H1 (cell line): ENCODE results near the gene SEC24C. TPM values are rescaled to one million over a fixed set of nuclear protein-coding genes. Genes with fewer than 3 reads are reported as not detected.

Experiments
- CTCF ChIA-PET: fragments of 300-600 bp; sonication (Branson Sonifier 250); formaldehyde crosslinking; loops from one replicate; lab custom pipeline; 2021; ENCODE audit not compliant: partially characterized antibody; lab: Charles Lee
- POLR2A ChIA-PET: fragments of 300-600 bp; sonication (Branson Sonifier 250); formaldehyde crosslinking; loops from one replicate; lab custom pipeline; 2021; ENCODE audit warnings: inconsistent platforms; ENCODE audit not compliant: partially characterized antibody; lab: Charles Lee
- DNase-seq, 2 experiments: peaks; one replicate each; pipeline versions ENCODE4 v3.0.0 to v3.0.0-alpha.2; 2010 to 2022; ENCODE audit warnings: low spot score in 2 of 2, low read depth in 1 of 2, mixed read lengths in 1 of 2
- FAIRE-seq: peaks from 2 replicates; lab custom pipeline; 2011; peaks lifted over from hg19 to GRCh38; lab: Jason Lieb, UNC
- H2AFZ ChIP-seq: 2 replicates; pipeline ENCODE4 v1.8.1; 2012; ENCODE audit warnings: low read length, inconsistent platforms
- H2AK5ac ChIP-seq: 2 replicates; pipeline ENCODE4 v1.6.1; 2013; ENCODE audit warnings: low read depth, low read length
- H2BK120ac ChIP-seq: replicated peaks from 2 replicates; pipeline ENCODE3; 2013; ENCODE audit warnings: low read depth, low read length, inconsistent platforms
- H2BK12ac ChIP-seq: 2 replicates; pipeline ENCODE4 v1.6.1; 2013; ENCODE audit warnings: low read depth, low read length
- H2BK15ac ChIP-seq: 2 replicates; pipeline ENCODE4 v1.6.1; 2013; ENCODE audit warnings: low read length
- H2BK20ac ChIP-seq: 2 replicates; pipeline ENCODE4 v1.6.1; 2013; ENCODE audit warnings: low read length
- H2BK5ac ChIP-seq: 2 replicates; pipeline ENCODE4 v1.6.1; 2013; ENCODE audit warnings: low read depth, low read length
- H3K14ac ChIP-seq: 2 replicates; pipeline ENCODE4 v1.6.1; 2013; ENCODE audit warnings: inconsistent platforms; ENCODE audit not compliant: insufficient read length
- H3K18ac ChIP-seq: 2 replicates; pipeline ENCODE4 v1.6.1; 2013; ENCODE audit warnings: low read length; ENCODE audit errors: extremely low read depth
- H3K23ac ChIP-seq: 2 replicates; pipeline ENCODE4 v1.6.1; 2013; ENCODE audit warnings: inconsistent platforms; ENCODE audit not compliant: insufficient read length
- H3K23me2 ChIP-seq: 2 replicates; pipeline ENCODE4 v1.6.1; 2013; ENCODE audit warnings: low read depth, low read length
- H3K27ac ChIP-seq: 2 replicates; pipeline ENCODE4 v1.6.1; 2011; ENCODE audit warnings: low read depth, low read length, inconsistent platforms
- H3K27me3 ChIP-seq, 4 experiments: replicated peaks in 1 of 4; 1 replicate in 1 of 4; 2 replicates in 3 of 4; pipeline versions ENCODE4 v1.6.1 to v1.8.1; 2011 to 2013; ENCODE audit warnings: low read length in 3 of 4, mild to moderate bottlenecking in 3 of 4, inconsistent platforms in 2 of 4, mixed read lengths in 2 of 4, moderate library complexity in 1 of 4; ENCODE audit not compliant: control insufficient read depth in 3 of 4, insufficient read depth in 3 of 4; ENCODE audit errors: extremely low read depth in 1 of 4
- H3K36me3 ChIP-seq, 4 experiments: 2 replicates each; pipeline versions ENCODE4 v1.6.1 to v1.8.1; 2011 to 2013; ENCODE audit warnings: mild to moderate bottlenecking in 4 of 4, low read length in 3 of 4, moderate library complexity in 2 of 4, control low read depth in 1 of 4, inconsistent platforms in 1 of 4; ENCODE audit not compliant: insufficient read depth in 4 of 4, control insufficient read depth in 2 of 4
- H3K4ac ChIP-seq: replicated peaks from 2 replicates; pipeline ENCODE3; 2013; ENCODE audit warnings: low read length, low read depth, mixed read lengths, inconsistent platforms; ENCODE audit not compliant: insufficient read length
- H3K4me1 ChIP-seq, 4 experiments: replicated peaks in 1 of 4; 1 replicate in 1 of 4; 2 replicates in 3 of 4; pipeline versions ENCODE4 v1.6.1 to v1.8.1; 2011 to 2013; ENCODE audit warnings: low read length in 3 of 4, inconsistent platforms in 2 of 4, mixed read lengths in 1 of 4; ENCODE audit not compliant: insufficient read depth in 4 of 4, control insufficient read depth in 3 of 4
- H3K4me2 ChIP-seq, 2 experiments: 2 replicates each; pipeline versions ENCODE4 v1.6.1 to v1.8.1; 2011 to 2013; ENCODE audit warnings: low read depth in 2 of 2, low read length in 2 of 2, control low read depth in 1 of 2, inconsistent platforms in 1 of 2, mild to moderate bottlenecking in 1 of 2; ENCODE audit not compliant: insufficient read depth in 1 of 2
- H3K4me3 ChIP-seq, 4 experiments: fragments of 200-600, 300-600 bp in 1 of 4; sonication (generic), shearing (Covaris generic), sonication (Bioruptor Twin) in 1 of 4; 2 replicates each; pipeline versions ENCODE4 v1.5.1 to v1.8.1; 2011 to 2016; ENCODE audit warnings: low read length in 4 of 4, low read depth in 3 of 4, control low read depth in 2 of 4, inconsistent platforms in 2 of 4, mild to moderate bottlenecking in 2 of 4, mixed read lengths in 1 of 4, moderate library complexity in 1 of 4; ENCODE audit not compliant: insufficient read depth in 2 of 4; ENCODE audit errors: extremely low read depth in 1 of 4
- H3K56ac ChIP-seq: replicated peaks from 2 replicates; pipeline ENCODE3; 2013; ENCODE audit warnings: low read depth, mild to moderate bottlenecking, mixed read lengths, low read length, inconsistent platforms; ENCODE audit not compliant: insufficient read length
- H3K79me1 ChIP-seq: 2 replicates; pipeline ENCODE4 v1.6.1; 2013; ENCODE audit warnings: low read depth, low read length, control low read depth
- H3K79me2 ChIP-seq, 2 experiments: 2 replicates each; pipeline versions ENCODE4 v1.6.1 to v1.8.1; 2012 to 2013; ENCODE audit warnings: low read length in 2 of 2, mild to moderate bottlenecking in 2 of 2, inconsistent platforms in 1 of 2; ENCODE audit not compliant: insufficient read depth in 2 of 2, control insufficient read depth in 1 of 2
- H3K9ac ChIP-seq, 4 experiments: replicated peaks in 1 of 4; 1 replicate in 1 of 4; 2 replicates in 3 of 4; pipeline versions ENCODE4 v1.6.1 to v1.8.1; 2011 to 2013; ENCODE audit warnings: low read depth in 3 of 4, low read length in 3 of 4, control low read depth in 2 of 4, mild to moderate bottlenecking in 2 of 4, moderate library complexity in 2 of 4, inconsistent platforms in 1 of 4; ENCODE audit errors: extremely low read depth in 1 of 4
- H3K9me3 ChIP-seq, 2 experiments: 2 replicates each; pipeline versions ENCODE4 v1.6.1 to v1.8.1; 2012 to 2013; ENCODE audit warnings: mild to moderate bottlenecking in 2 of 2, moderate library complexity in 2 of 2, control low read depth in 1 of 2, inconsistent platforms in 1 of 2, low read depth in 1 of 2, low read length in 1 of 2, mixed read lengths in 1 of 2; ENCODE audit not compliant: insufficient read depth in 2 of 2
- H4K20me1 ChIP-seq, 2 experiments: replicated peaks in 1 of 2; 2 replicates each; pipeline versions ENCODE3 to v1.8.1; 2011 to 2013; ENCODE audit warnings: inconsistent platforms in 2 of 2, low read length in 2 of 2, mild to moderate bottlenecking in 1 of 2; ENCODE audit not compliant: insufficient read depth in 2 of 2, control insufficient read depth in 1 of 2
- H4K5ac ChIP-seq: 2 replicates; pipeline ENCODE4 v1.6.1; 2013; ENCODE audit warnings: low read length, low read depth, mixed read lengths, inconsistent platforms; ENCODE audit not compliant: insufficient read length
- H4K8ac ChIP-seq: 2 replicates; pipeline ENCODE4 v1.8.0; 2013; ENCODE audit warnings: mild to moderate bottlenecking, moderate library complexity, low read length, inconsistent platforms; ENCODE audit not compliant: insufficient read depth; ENCODE audit errors: extremely low read depth
- H4K91ac ChIP-seq: replicated peaks from 2 replicates; pipeline ENCODE3; 2013; ENCODE audit warnings: low read length, mixed read lengths, inconsistent platforms; ENCODE audit not compliant: insufficient read length
- HDAC2 ChIP-seq, 2 experiments: fragments of 300-600 bp in 1 of 2; sonication (generic) in 1 of 2; IDR thresholded peaks; 2 replicates each; pipeline ENCODE4 v1.6.1; 2011 to 2012; ENCODE audit warnings: low read depth in 2 of 2, low read length in 2 of 2, mild to moderate bottlenecking in 2 of 2, moderate library complexity in 2 of 2, borderline replicate concordance in 1 of 2, inconsistent platforms in 1 of 2
- POLR2A ChIP-seq, 2 experiments: IDR thresholded peaks; 1 replicate in 1 of 2; 2 replicates in 1 of 2; pipeline ENCODE4 v1.6.1; 2011; ENCODE audit warnings: low read depth in 2 of 2, low read length in 2 of 2, mild to moderate bottlenecking in 2 of 2; ENCODE audit errors: control extremely low read depth in 1 of 2
- YY1 ChIP-seq: IDR thresholded peaks from 2 replicates; pipeline ENCODE4 v1.6.1; 2011; ENCODE audit warnings: low read depth, mild to moderate bottlenecking, low read length
- WGBS, 2 experiments: shearing (Covaris generic) in 1 of 2; methylation state at CpG; one replicate each; pipeline versions ENCODE4 v1.1.6 to v1.1.7; 2013 to 2015; ENCODE audit warnings: low lambda C conversion rate in 2 of 2, mixed read lengths in 2 of 2, inconsistent platforms in 1 of 2, low coverage in 1 of 2, missing lambda C conversion rate in 1 of 2; ENCODE audit not compliant: insufficient replicate concordance in 2 of 2, insufficient coverage in 1 of 2, insufficient read length in 1 of 2; ENCODE audit errors: extremely low coverage in 1 of 2, missing lambda C conversion rate in 1 of 2; 5-methylcytosine and 5-hydroxymethylcytosine counted together
- polyA plus RNA-seq, 7 experiments: library from polyadenylated mRNA; depleted of rRNA in 3 of 7; stranded (reverse) in 5 of 7; unstranded in 2 of 7; fragments of >200 nt in 5 of 7; fragments of 200-250 nt in 2 of 7; gene quantifications; 1 replicate in 5 of 7; 2 replicates in 1 of 7; 4 replicates in 1 of 7; pipeline versions ENCODE4 v1.2.1 to v1.2.3, GENCODE V29; 2011 to 2013; ENCODE audit warnings: missing spikeins in 2 of 7, mixed read lengths in 2 of 7
- total RNA-seq: library from RNA; stranded (reverse); fragmentation: NEBNext Ultra II Directional; extraction: Animal tissue kit (Norgen Biotek cat#: 25700); gene quantifications from 2 replicates; pipeline ENCODE4 v1.2.1, GENCODE V29; 2021

Gene SEC24C
- total and polyA plus RNA-seq, 2 of the 8 experiments (the other 6 are each of a cell fraction or from before 2014, with no cell fraction given), result 63.2 to 67.4 TPM

- no peak overlapping the region for H3K23ac ChIP-seq
- no peaks in the 10 kb centered on the region for H3K27me3 ChIP-seq
- TF ChIP-seq HDAC2 (IDR thresholded peaks at IDR 0.05; ENCODE audit: borderline replicate concordance in 1 of 2, low read depth in 2 of 2, low read length in 2 of 2) (no peak), POLR2A (IDR thresholded peaks at IDR 0.05; ENCODE audit: control extremely low read depth in 1 of 2, low read depth in 2 of 2, low read length in 2 of 2) (no peak), YY1 (no peak)
- no peak overlapping the region for H2AFZ ChIP-seq
- H4K91ac ChIP-seq, result no peak overlapping the region
- peaks cover 0 to 9% of the 10 kb centered on the region in 2 experiments for H4K20me1 ChIP-seq
- CTCF ChIA-PET, result interaction anchor here (0.7 to 2.7 kb wide), 4 partner anchors 11 to 132 kb away, joined by 3 to 13 read pairs (median 8); no protein-coding TSS in a partner anchor
- H3K79me1 ChIP-seq, result 0 out of 2 replicates have a peak, but pooled peaks cover 4% of the 10 kb centered on the region
- peaks cover 4 to 21% (median 12%) of the 10 kb centered on the region in 4 experiments; a peak in 7 of 8 replicates for H3K36me3 ChIP-seq
- no peak overlapping the region for H3K14ac ChIP-seq
- no peaks in the 10 kb centered on the region for H3K9me3 ChIP-seq
- H3K56ac ChIP-seq, result no peak overlapping the region
- no peak overlapping the region for H4K5ac ChIP-seq
- H4K8ac ChIP-seq, result no peak overlapping the region; the same call in 1 of the 2 replicates
- H3K4me1 ChIP-seq, result peaks cover 0 to 4% (median 2%) of the 10 kb centered on the region in 4 experiments; a peak in 4 of 7 replicates
- DNase-seq (no peak), FAIRE-seq (no peak)
- WGBS, 2 experiments, result 95% methylated on average over 14 of the region's 16 CpGs; no CpG with 5 or more reads in 1 of the 2 experiments
- no peak overlapping the region for H2BK5ac ChIP-seq
- H2BK120ac ChIP-seq, result no peak overlapping the region
- H3K4me3 ChIP-seq, result no peak overlapping the region
- H2AK5ac ChIP-seq, result no peak overlapping the region
- no peaks in the 10 kb centered on the region for H3K79me2 ChIP-seq
- POLR2A ChIA-PET, result interaction anchor here (0.6 to 11.1 kb wide), 6 partner anchors 12 to 154 kb away, joined by 3 to 137 read pairs (median 4); no protein-coding TSS in a partner anchor
- no peak overlapping the region for H3K4ac ChIP-seq
- no peak overlapping the region for H3K27ac ChIP-seq
- H3K4me2 ChIP-seq, result no peak overlapping the region
- no peak overlapping the region for H3K18ac ChIP-seq
- no peak overlapping the region for H2BK12ac ChIP-seq
- no peaks in the 10 kb centered on the region; the same call in 1 of the 2 replicates for H3K23me2 ChIP-seq
- H2BK20ac ChIP-seq, result no peak overlapping the region
- H3K9ac ChIP-seq, result no peak overlapping the region
- no peak overlapping the region for H2BK15ac ChIP-seq
These were observed 64.0 kb downstream of the SEC24C start for GRCh38 chr10:73808021-73808815.
